ENCODE data around the gene DAD1. TPM values are rescaled to one million over a fixed set of nuclear protein-coding genes. Genes with fewer than 3 reads are reported as not detected.

DAD1 gene
- total RNA-seq, 1 experiment from 2014 or later: 162 TPM

- ATAC-seq: no peak
- peaks cover 6 to 24% of the 10 kb centered on the region in 2 experiments; a peak in 2 of 4 replicates for H3K4me1 ChIP-seq (ENCODE audit: control insufficient read depth in 1 of 2, insufficient read depth in 2 of 2, low read length in 2 of 2)
- no peaks in the 10 kb centered on the region for H4K20me1 ChIP-seq (ENCODE audit: insufficient read depth)
- H2AFZ ChIP-seq (ENCODE audit: low read depth, low read length, poor library complexity, severe bottlenecking): no peak overlapping the region
- BruUV-seq (replicated peaks): no TSS peak
- H3K9ac ChIP-seq (ENCODE audit: low read length): no peak overlapping the region
- peaks cover 38 to 43% of the 10 kb centered on the region in 2 experiments for H3K36me3 ChIP-seq (ENCODE audit: control insufficient read depth in 1 of 2, insufficient read depth in 2 of 2, low read length in 2 of 2)
- H3K27ac ChIP-seq (ENCODE audit: low read depth, low read length): peak overlapping the region; percentile 27; the same call in 1 of the 2 replicates
- TF ChIP-seq CTCF (IDR thresholded peaks at IDR 0.05 in 2 of 3, conservative IDR thresholded peaks at IDR 0.05 in 1 of 3; ENCODE audit: borderline replicate concordance in 1 of 3, insufficient read depth in 1 of 3, low read depth in 2 of 3, low read length in 2 of 3) (no peak), EZH2 (IDR thresholded peaks at IDR 0.05) (no peak), POLR2A (IDR thresholded peaks at IDR 0.05; ENCODE audit: borderline replicate concordance, extremely low read depth, insufficient read depth, insufficient read length) (no peak), SIN3A (IDR thresholded peaks at IDR 0.05; ENCODE audit: low read depth) (no peak), RAD21 (IDR thresholded peaks at IDR 0.05; ENCODE audit: low read depth) (no peak), CBX3 (IDR thresholded peaks at IDR 0.05; ENCODE audit: low read depth) (no peak), CEBPB (IDR thresholded peaks at IDR 0.05; ENCODE audit: low read depth) (no peak), REST (IDR thresholded peaks at IDR 0.05; ENCODE audit: low read depth) (no peak), ZFX (IDR thresholded peaks at IDR 0.05) (no peak), EGR1 (IDR thresholded peaks at IDR 0.05; ENCODE audit: low read depth) (no peak), ELF1 (IDR thresholded peaks at IDR 0.05; ENCODE audit: borderline replicate concordance, low read depth) (no peak), ATF3 (IDR thresholded peaks at IDR 0.05) (no peak), EZH2phosphoT487 (IDR thresholded peaks at IDR 0.05; ENCODE audit: borderline replicate concordance) (no peak), SRF (IDR thresholded peaks at IDR 0.05; ENCODE audit: low read depth) (no peak), JUND (IDR thresholded peaks at IDR 0.05) (no peak)
- H3K9me2 ChIP-seq (ENCODE audit: insufficient read depth): no peaks in the 10 kb centered on the region
- intact Hi-C loops (cut with micrococcal nuclease): loop anchor here (1.0 to 5.0 kb wide), 3 partner anchors 83 to 284 kb away; partner anchors contain the start of gene OXA1L
- no peak overlapping the region for H3K4me3 ChIP-seq (replicated peaks in 1 of 2; ENCODE audit: low read depth in 1 of 2, low read length in 2 of 2)
- ChIA-PET RAD21 (ENCODE audit: low non-redundant PET in 1 of 2, low total read pairs in 2 of 2, uncharacterized antibody in 2 of 2, unreplicated experiment in 2 of 2) (interaction anchor here (0.7 to 2.1 kb wide), 2 partner anchors 83 to 84 kb away, joined by 3 to 14 read pairs; no protein-coding TSS in a partner anchor), POLR2A (interaction anchor here (0.6 to 1.9 kb wide), 3 partner anchors 20 to 143 kb away, joined by 3 to 18 read pairs (median 7); partner anchors contain the start of gene DAD1), CTCF (interaction anchor here (0.6 to 4.8 kb wide), 29 partner anchors 8 to 417 kb away, joined by 3 to 93 read pairs (median 5); partner anchors contain the start of genes ABHD4, DAD1, LRP10 and OR6J1)
- no peaks in the 10 kb centered on the region for H3K27me3 ChIP-seq (ENCODE audit: insufficient read depth, low read length)
- H3K9me3 ChIP-seq (ENCODE audit: control insufficient read depth in 1 of 2, insufficient read depth in 1 of 2, low read depth in 1 of 2, low read length in 2 of 2): no peaks in the 10 kb centered on the region
- H3K79me2 ChIP-seq (ENCODE audit: insufficient read depth, low read length): peaks cover 45% of the 10 kb centered on the region
- H3K4me2 ChIP-seq (ENCODE audit: low read length): no peak overlapping the region
- no peak for DNase-seq (ENCODE audit: low read depth, low spot score)
These were observed 19.3 kb downstream of the DAD1 start for GRCh38 chr14:22569737-22570131.
